ENCODE data around the gene SAMD4B. TPM values are rescaled to one million over a fixed set of nuclear protein-coding genes. Genes with fewer than 3 reads are reported as not detected.

Gene SAMD4B
- total and polyA plus RNA-seq, 2 experiments from 2014 or later, result 104 to 172 TPM

GRCh38 chr19:39379865-39380396, 37.7 kb downstream of the SAMD4B start (continued):
- TF ChIP-seq CTCF (conservative IDR thresholded peaks at IDR 0.05; ENCODE audit: low read depth in 2 of 2), result no peak

- Mint-ChIP-seq H3K36me3 (ENCODE audit: low read depth) (peaks cover 79% of the 10 kb centered on the region), H3K27ac (no peak overlapping the region), H3K4me3 (no peak overlapping the region; the same call in 2 of the 3 replicates), H3K4me1 (peaks cover 11% of the 10 kb centered on the region), H3K9me3 (no peaks in the 10 kb centered on the region), H3K27me3 (ENCODE audit: insufficient read depth, low read depth, poor library complexity) (peaks cover 17% of the 10 kb centered on the region)
- no peaks in the 10 kb centered on the region for H3K79me2 ChIP-seq (replicated peaks; ENCODE audit: insufficient read depth)
- H3K4me2 ChIP-seq, result no peak overlapping the region
- peaks cover 4% of the 10 kb centered on the region; the same call in 1 of the 2 replicates for H3F3A ChIP-seq (replicated peaks; ENCODE audit: low read depth)
- no peak overlapping the region for H2AFZ ChIP-seq
- no peak overlapping the region for H3K27ac ChIP-seq (ENCODE audit: low read depth)
- no peak overlapping the region for H3K4me3 ChIP-seq
- H3K4me1 ChIP-seq (ENCODE audit: insufficient read depth), result peaks cover 6% of the 10 kb centered on the region; the same call in 1 of the 2 replicates
- H3K36me3 ChIP-seq (ENCODE audit: insufficient read depth), result peaks cover 32% of the 10 kb centered on the region
- DNase-seq (ENCODE audit: low spot score) (no peak), ATAC-seq (no peak)
- H3K27me3 ChIP-seq (ENCODE audit: insufficient read depth), result no peaks in the 10 kb centered on the region
- TF ChIP-seq ZNF331 (CRISPR knock-in tag; IDR thresholded peaks at IDR 0.05; ENCODE audit: low read depth) (no peak), EZH2 (IDR thresholded peaks at IDR 0.05; ENCODE audit: low read depth, unreplicated experiment) (no peak)
- H4K20me1 ChIP-seq (replicated peaks; ENCODE audit: insufficient read depth), result peaks cover 16% of the 10 kb centered on the region
- H3K9me2 ChIP-seq (ENCODE audit: insufficient read depth), result no peaks in the 10 kb centered on the region
Measured at GRCh38 chr19:39380521-39381502, 38.6 kb downstream of the SAMD4B start.

GRCh38 chr19:39381910-39382611, 39.8 kb downstream of the SAMD4B start:
- Histone ChIP-seq H4K20me1 (replicated peaks; ENCODE audit: insufficient read depth) (peaks cover 20% of the 10 kb centered on the region), H3K79me2 (replicated peaks; ENCODE audit: insufficient read depth) (no peaks in the 10 kb centered on the region), H3K36me3 (ENCODE audit: insufficient read depth) (peaks cover 32% of the 10 kb centered on the region), H2AFZ (no peak overlapping the region), H3K27me3 (ENCODE audit: insufficient read depth) (no peaks in the 10 kb centered on the region), H3K4me2 (no peak overlapping the region), H3K4me3 (no peak overlapping the region), H3K4me1 (ENCODE audit: insufficient read depth) (peaks cover 6% of the 10 kb centered on the region; the same call in 1 of the 2 replicates), H3F3A (replicated peaks; ENCODE audit: low read depth) (peaks cover 10% of the 10 kb centered on the region; the same call in 1 of the 2 replicates), H3K9me2 (ENCODE audit: insufficient read depth) (no peaks in the 10 kb centered on the region), H3K27ac (ENCODE audit: low read depth) (no peak overlapping the region)
- Mint-ChIP-seq H3K4me1 (peaks cover 11% of the 10 kb centered on the region), H3K27me3 (ENCODE audit: insufficient read depth, low read depth, poor library complexity) (peaks cover 20% of the 10 kb centered on the region), H3K4me3 (no peak overlapping the region), H3K9me3 (no peaks in the 10 kb centered on the region), H3K27ac (no peak overlapping the region; the same call in 1 of the 2 replicates), H3K36me3 (ENCODE audit: low read depth) (peaks cover 81% of the 10 kb centered on the region)
- DNase-seq (ENCODE audit: low spot score) (no peak), ATAC-seq (no peak)
- TF ChIP-seq STAT1 (IDR thresholded peaks at IDR 0.05; ENCODE audit: unreplicated experiment) (no peak), REST (IDR thresholded peaks at IDR 0.05; ENCODE audit: unreplicated experiment) (no peak), ETS1 (IDR thresholded peaks at IDR 0.05) (no peak), ZNF331 (CRISPR knock-in tag; IDR thresholded peaks at IDR 0.05; ENCODE audit: low read depth) (no peak), JUNB (IDR thresholded peaks at IDR 0.05; ENCODE audit: unreplicated experiment) (no peak)

Measured in GM23338 (cell line).